Left lung (tissue), 10 donors: Measurements from ENCODE around the gene DEFB118. TPM values are rescaled to one million over a fixed set of nuclear protein-coding genes. Genes with fewer than 3 reads are reported as not detected.
"Not testable (repeated sequence)": the region's sequence is repeated elsewhere in the genome, so short reads cannot be mapped to it uniquely, and the experiment has no call there.

ENCODE experiments used
- ATAC-seq: fragments of 200-7000 bp; cut with Tn5 transposase; one replicate; pipeline ENCODE4 v1.9.1; 2020; ENCODE audit warnings: moderate library complexity
- DNase-seq, 4 donors: peaks; one replicate each; pipeline ENCODE4 v3.0.0-alpha.2; 2013 to 2020
- H3K27ac ChIP-seq, 2 donors: fragments of 200-600 bp; sonication (generic) in 1 of 2; one replicate each; pipeline versions ENCODE4 v1.5.0 to v1.8.0; 2020 to 2021
- H3K27me3 ChIP-seq, 2 donors: fragments of 200-600 bp; sonication (generic) in 1 of 2; one replicate each; pipeline versions ENCODE4 v1.5.0 to v1.8.0; 2020 to 2021
- H3K36me3 ChIP-seq, 2 donors: fragments of 200-600 bp; sonication (generic) in 1 of 2; one replicate each; pipeline versions ENCODE4 v1.5.0 to v1.8.0; 2020 to 2021
- H3K4me1 ChIP-seq, 2 donors: fragments of 200-600 bp; one replicate each; pipeline ENCODE4 v1.8.0; 2021
- H3K4me3 ChIP-seq, 2 donors: fragments of 200-600 bp; sonication (generic) in 1 of 2; one replicate each; pipeline versions ENCODE4 v1.5.0 to v1.8.0; 2020 to 2021; ENCODE audit warnings: mild to moderate bottlenecking in 1 of 2
- H3K9me3 ChIP-seq, 2 donors: fragments of 200-600 bp; sonication (generic) in 1 of 2; one replicate each; pipeline versions ENCODE4 v1.5.0 to v1.8.0; 2020 to 2021
- intact Hi-C, 2 donors: fragments of 100-400 bp; cut with DNase I; formaldehyde crosslinking; loops; one replicate each; pipeline versions ENCODE4 v1.11.2 to v1.14.2; 2022
- polyA plus RNA-seq, 6 donors: library from polyadenylated mRNA; unstranded; fragments of 120-200 nt; gene quantifications; one replicate each; pipeline ENCODE4 v1.2.1, GENCODE V29; 2013; ENCODE audit not compliant: insufficient read length in 6 of 6
- total RNA-seq, 2 donors: library from RNA; stranded (reverse); fragmentation: NEBNext Ultra II Directional; extraction: Animal tissue kit (Norgen Biotek cat#: 25700); gene quantifications; one replicate each; pipeline ENCODE4 v1.2.1, GENCODE V29; 2021
- TF ChIP-seq, protein P1 (sequence below), 2 donors: fragments of 200-600 bp; sonication (generic) in 1 of 2; IDR thresholded peaks; one replicate each; pipeline versions ENCODE4 v1.5.0 to v1.8.0; 2021; ENCODE audit warnings: antibody characterized with exemption in 2 of 2
- donor health status: DM: no; HTN: yes; CAD: no.
- donor health status: DM: no; HTN: no; CAD: no.

DEFB118 gene
- total and polyA plus RNA-seq, 8 donors: not detected

DNA sequence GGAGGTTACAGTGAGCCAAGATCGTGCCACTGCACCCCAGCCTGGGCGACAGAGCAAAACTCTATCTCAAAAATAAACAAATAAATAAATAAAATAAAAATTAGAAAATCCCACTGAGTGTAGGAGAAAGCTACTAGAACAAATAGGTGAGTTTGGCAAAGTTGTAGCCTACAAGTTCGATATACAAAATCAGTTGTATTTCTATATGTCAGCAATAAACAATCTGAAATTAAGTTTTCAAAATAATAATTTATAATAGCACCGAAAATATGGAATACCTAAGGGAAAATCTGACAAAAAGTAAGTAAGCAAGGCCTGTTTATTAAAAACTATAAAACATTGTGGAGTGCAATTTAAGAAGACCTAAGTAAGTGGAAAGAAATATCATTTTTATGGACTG is 5.1 kb upstream of the DEFB118 start:
- no peak for ATAC-seq

DNA sequence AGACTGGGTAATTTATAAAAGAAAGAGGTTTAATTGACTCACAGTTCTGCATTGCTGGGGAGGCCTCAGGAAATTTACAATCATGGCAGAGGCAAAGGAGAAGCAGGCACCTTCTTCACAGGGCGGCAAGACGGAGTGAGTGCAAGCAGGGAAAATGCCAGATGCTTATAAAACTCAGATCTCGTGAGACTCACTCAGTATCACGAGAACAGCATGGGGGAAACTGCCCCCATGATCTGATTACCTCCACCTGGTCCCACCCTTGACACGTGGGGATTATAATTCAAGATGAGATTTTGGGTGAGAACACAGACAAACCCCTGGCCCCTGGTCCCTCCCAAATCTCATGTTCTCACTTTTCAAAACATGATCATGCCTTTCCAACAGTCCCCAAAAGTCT is 4.1 kb upstream of the DEFB118 start:
- H3K4me3 ChIP-seq, intact Hi-C loops, ATAC-seq, H3K36me3 ChIP-seq, H3K27me3 ChIP-seq, H3K4me1 ChIP-seq, H3K27ac ChIP-seq, DNase-seq: not testable (repeated sequence)
- H3K9me3 ChIP-seq: peaks cover 0 to 11% of the 10 kb centered on the region in 2 donors

More for the DNA sequence above, 5.1 kb upstream of the DEFB118 start:
- H3K27me3 ChIP-seq: no peaks in the 10 kb centered on the region
- no peak overlapping the region for H3K27ac ChIP-seq
- TF ChIP-seq, protein P1, sequence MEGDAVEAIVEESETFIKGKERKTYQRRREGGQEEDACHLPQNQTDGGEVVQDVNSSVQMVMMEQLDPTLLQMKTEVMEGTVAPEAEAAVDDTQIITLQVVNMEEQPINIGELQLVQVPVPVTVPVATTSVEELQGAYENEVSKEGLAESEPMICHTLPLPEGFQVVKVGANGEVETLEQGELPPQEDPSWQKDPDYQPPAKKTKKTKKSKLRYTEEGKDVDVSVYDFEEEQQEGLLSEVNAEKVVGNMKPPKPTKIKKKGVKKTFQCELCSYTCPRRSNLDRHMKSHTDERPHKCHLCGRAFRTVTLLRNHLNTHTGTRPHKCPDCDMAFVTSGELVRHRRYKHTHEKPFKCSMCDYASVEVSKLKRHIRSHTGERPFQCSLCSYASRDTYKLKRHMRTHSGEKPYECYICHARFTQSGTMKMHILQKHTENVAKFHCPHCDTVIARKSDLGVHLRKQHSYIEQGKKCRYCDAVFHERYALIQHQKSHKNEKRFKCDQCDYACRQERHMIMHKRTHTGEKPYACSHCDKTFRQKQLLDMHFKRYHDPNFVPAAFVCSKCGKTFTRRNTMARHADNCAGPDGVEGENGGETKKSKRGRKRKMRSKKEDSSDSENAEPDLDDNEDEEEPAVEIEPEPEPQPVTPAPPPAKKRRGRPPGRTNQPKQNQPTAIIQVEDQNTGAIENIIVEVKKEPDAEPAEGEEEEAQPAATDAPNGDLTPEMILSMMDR (IDR thresholded peaks at IDR 0.05): no peak
- no peak overlapping the region for H3K4me3 ChIP-seq
- peaks cover 0 to 11% of the 10 kb centered on the region in 2 donors for H3K9me3 ChIP-seq
- intact Hi-C loops: no loop called here
- H3K4me1 ChIP-seq: no peaks in the 10 kb centered on the region
- DNase-seq: no peak
- H3K36me3 ChIP-seq: no peaks in the 10 kb centered on the region

GRCh38 chr20:31374346-31374745 is 5.9 kb downstream of the DEFB118 start:
- Histone ChIP-seq H3K36me3 (no peaks in the 10 kb centered on the region), H3K27ac (no peak overlapping the region), H3K4me3 (no peak overlapping the region), H3K9me3 (no peaks in the 10 kb centered on the region), H3K4me1 (no peaks in the 10 kb centered on the region), H3K27me3 (peaks cover 0 to 4% of the 10 kb centered on the region in 2 donors)
- no peak for ATAC-seq
- no peak for DNase-seq
- intact Hi-C loops: no loop called here
- TF ChIP-seq, protein P1 (IDR thresholded peaks at IDR 0.05): no peak

GRCh38 chr20:31390490-31390889 is 22.1 kb downstream of the DEFB118 start, which contains the start of gene DEFB119:
Gene DEFB119 (minus strand): TSS chr20:31390590. CDS start chr20:31390483, 107 bp downstream.
- no peak for DNase-seq
- Histone ChIP-seq H3K27me3 (peaks cover 0 to 6% of the 10 kb centered on the region in 2 donors), H3K27ac (no peak within 1 kb of the TSS), H3K9me3 (no peaks in the 10 kb centered on the region), H3K36me3 (no peaks in the 10 kb centered on the region), H3K4me3 (no peak within 1 kb of the TSS), H3K4me1 (no peaks in the 10 kb centered on the region)
- TF ChIP-seq, protein P1 (IDR thresholded peaks at IDR 0.05): no peak
- intact Hi-C loops: no loop called here
- ATAC-seq: no peak

GRCh38 chr20:31392836-31393235 is 24.4 kb downstream of the DEFB118 start:
- ATAC-seq (no peak), DNase-seq (no peak)
- H3K27ac ChIP-seq: no peak overlapping the region
- H3K4me1 ChIP-seq: no peaks in the 10 kb centered on the region
- H3K27me3 ChIP-seq: peaks cover 0 to 6% of the 10 kb centered on the region in 2 donors
- H3K9me3 ChIP-seq: no peaks in the 10 kb centered on the region
- no peaks in the 10 kb centered on the region for H3K36me3 ChIP-seq
- TF ChIP-seq, protein P1 (IDR thresholded peaks at IDR 0.05): no peak
- intact Hi-C loops: no loop called here
- H3K4me3 ChIP-seq: no peak overlapping the region

- Histone ChIP-seq H3K27me3 (peaks cover 0 to 6% of the 10 kb centered on the region in 2 donors), H3K36me3 (no peaks in the 10 kb centered on the region), H3K9me3 (no peaks in the 10 kb centered on the region), H3K27ac (no peak overlapping the region), H3K4me3 (no peak overlapping the region), H3K4me1 (no peaks in the 10 kb centered on the region)
- DNase-seq (no peak), ATAC-seq (no peak)
- intact Hi-C loops: no loop called here
- TF ChIP-seq, protein P1 (IDR thresholded peaks at IDR 0.05): no peak
Observed at GRCh38 chr20:31394900-31395299, 26.5 kb downstream of the DEFB118 start.
